Transverse colon (tissue), 4 donors: ENCODE results near the gene GPR162.

Experiments used
- EP300 ChIP-seq: sonication (generic); formaldehyde crosslinking; IDR thresholded peaks from one replicate; pipeline ENCODE4 v1.6.1; 2017; ENCODE audit warnings: antibody characterized with exemption, low read depth
- POLR2A ChIP-seq: fragments of 450-650 bp; IDR thresholded peaks from one replicate; pipeline ENCODE4 v1.6.1; 2016; ENCODE audit warnings: antibody characterized with exemption, mild to moderate bottlenecking, moderate library complexity
- POLR2AphosphoS5 ChIP-seq, 3 donors: sonication (generic); formaldehyde crosslinking; IDR thresholded peaks; one replicate each; pipeline ENCODE4 v1.6.1; 2016; ENCODE audit warnings: antibody characterized with exemption in 3 of 3
- TF ChIP-seq, protein P1 (sequence below), 5 experiments: fragments of 200-600 bp in 3 of 5; fragments of 450-650 bp in 2 of 5; sonication (generic) in 3 of 5; IDR thresholded peaks; 1 replicate in 2 of 5; 2 replicates in 3 of 5; pipeline ENCODE4 v1.5.1; 2016 to 2017; ENCODE audit warnings: antibody characterized with exemption in 5 of 5, inconsistent platforms in 3 of 5, mild to moderate bottlenecking in 2 of 5, moderate library complexity in 1 of 5

DNA sequence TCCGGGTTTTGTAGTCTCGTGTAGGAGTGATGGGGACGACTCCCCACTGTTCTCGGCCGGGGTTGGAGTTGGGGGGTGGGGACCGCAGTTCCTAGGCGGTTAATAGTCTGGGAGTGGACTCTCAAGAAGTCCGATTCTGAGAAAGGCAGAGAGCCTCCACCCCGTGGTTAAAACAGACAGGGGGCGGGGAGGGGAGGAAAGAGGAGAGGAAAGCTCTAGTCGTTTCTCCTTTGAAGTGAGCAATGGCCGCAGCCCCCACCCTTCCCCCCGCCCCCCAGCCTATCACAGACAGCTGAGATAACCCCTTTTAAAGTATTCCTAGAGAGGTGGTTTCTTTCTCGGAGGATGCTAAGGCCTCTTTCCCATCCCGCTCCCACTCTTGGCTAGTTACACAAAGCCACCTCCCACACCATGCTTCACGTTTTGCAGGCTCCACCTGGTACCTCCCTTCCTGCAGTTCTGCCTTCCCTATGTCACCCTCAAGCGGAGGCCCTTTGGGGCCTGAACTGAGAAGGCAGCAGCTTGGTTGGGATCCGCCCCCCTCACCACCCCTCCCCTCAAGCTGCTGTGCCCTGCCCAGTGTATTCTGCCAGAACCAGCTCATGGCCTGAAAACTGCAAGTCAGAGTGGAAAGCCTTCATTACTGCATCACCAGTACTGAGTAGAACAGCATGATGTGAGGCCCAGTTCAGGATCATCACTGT, 31.2 kb downstream of the GPR162 start:
- TF ChIP-seq POLR2AphosphoS5 (IDR thresholded peaks at IDR 0.05): no peak
- TF ChIP-seq POLR2A: no peak
- TF ChIP-seq, protein P1, sequence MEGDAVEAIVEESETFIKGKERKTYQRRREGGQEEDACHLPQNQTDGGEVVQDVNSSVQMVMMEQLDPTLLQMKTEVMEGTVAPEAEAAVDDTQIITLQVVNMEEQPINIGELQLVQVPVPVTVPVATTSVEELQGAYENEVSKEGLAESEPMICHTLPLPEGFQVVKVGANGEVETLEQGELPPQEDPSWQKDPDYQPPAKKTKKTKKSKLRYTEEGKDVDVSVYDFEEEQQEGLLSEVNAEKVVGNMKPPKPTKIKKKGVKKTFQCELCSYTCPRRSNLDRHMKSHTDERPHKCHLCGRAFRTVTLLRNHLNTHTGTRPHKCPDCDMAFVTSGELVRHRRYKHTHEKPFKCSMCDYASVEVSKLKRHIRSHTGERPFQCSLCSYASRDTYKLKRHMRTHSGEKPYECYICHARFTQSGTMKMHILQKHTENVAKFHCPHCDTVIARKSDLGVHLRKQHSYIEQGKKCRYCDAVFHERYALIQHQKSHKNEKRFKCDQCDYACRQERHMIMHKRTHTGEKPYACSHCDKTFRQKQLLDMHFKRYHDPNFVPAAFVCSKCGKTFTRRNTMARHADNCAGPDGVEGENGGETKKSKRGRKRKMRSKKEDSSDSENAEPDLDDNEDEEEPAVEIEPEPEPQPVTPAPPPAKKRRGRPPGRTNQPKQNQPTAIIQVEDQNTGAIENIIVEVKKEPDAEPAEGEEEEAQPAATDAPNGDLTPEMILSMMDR (IDR thresholded peaks at IDR 0.05): no peak
- no peak for TF ChIP-seq EP300
